PC-9 (cell line): ENCODE data around the gene PRR35. TPM values are rescaled to one million over a fixed set of nuclear protein-coding genes. Genes with fewer than 3 reads are reported as not detected.

Source experiments
- BruUV-seq: library from RNA; stranded (reverse); fragments of 400-500 nt; replicated peaks from 2 replicates; lab custom pipeline; 2021; lab: Mats Ljungman, UMichigan
- CTCF ChIA-PET: fragments of 300-600 bp; sonication (Branson Sonifier 250); formaldehyde crosslinking; loops from one replicate; lab custom pipeline; 2022; ENCODE audit warnings: antibody characterized with exemption; lab: Charles Lee
- POLR2A ChIA-PET: fragments of 300-600 bp; sonication (Branson Sonifier 250); formaldehyde crosslinking; loops from one replicate; lab custom pipeline; 2022; ENCODE audit warnings: antibody characterized with exemption; ENCODE audit not compliant: unreplicated experiment; lab: Charles Lee
- DNase-seq, 2 experiments: peaks; one replicate each; pipeline versions ENCODE4 v3.0.0 to v3.0.0-alpha.2; 2015 to 2022; ENCODE audit warnings: mixed read lengths in 1 of 2
- H2AFZ ChIP-seq: fragments of 200-600 bp; sonication (generic); 2 replicates; pipeline ENCODE4 v1.8.1; 2017; ENCODE audit warnings: antibody characterized with exemption
- H3F3A ChIP-seq: fragments of 200-600 bp; sonication (generic); 2 replicates; pipeline ENCODE4 v1.8.1; 2017; ENCODE audit warnings: antibody characterized with exemption, mild to moderate bottlenecking, low read depth; ENCODE audit not compliant: insufficient read depth
- H3K27ac ChIP-seq: fragments of 200-600 bp; sonication (generic); 2 replicates; pipeline ENCODE4 v1.6.1; 2016; ENCODE audit warnings: mixed run types
- H3K27me3 ChIP-seq: fragments of 200-600 bp; sonication (generic); 2 replicates; pipeline ENCODE4 v1.6.1; 2016; ENCODE audit warnings: low read depth, mixed run types; ENCODE audit not compliant: insufficient read depth
- H3K36me3 ChIP-seq: fragments of 200-600 bp; sonication (generic); 2 replicates; pipeline ENCODE4 v1.6.1; 2016; ENCODE audit warnings: low read depth, mixed run types
- H3K4me1 ChIP-seq: fragments of 200-600 bp; sonication (generic); replicated peaks from 2 replicates; pipeline ENCODE4 v1.6.1; 2016; ENCODE audit warnings: mixed run types; ENCODE audit not compliant: insufficient read depth
- H3K4me2 ChIP-seq: fragments of 200-600 bp; sonication (generic); 2 replicates; pipeline ENCODE4 v1.6.1; 2017; ENCODE audit warnings: mixed run types
- H3K4me3 ChIP-seq: fragments of 200-600 bp; sonication (generic); 2 replicates; pipeline ENCODE4 v1.6.1; 2016; ENCODE audit warnings: mixed run types
- H3K79me2 ChIP-seq: fragments of 200-600 bp; sonication (generic); 2 replicates; pipeline ENCODE4 v1.6.1; 2017; ENCODE audit warnings: low read depth, mixed run types
- H3K9me2 ChIP-seq: fragments of 200-600 bp; sonication (generic); 2 replicates; pipeline ENCODE4 v1.8.1; 2017; ENCODE audit warnings: mild to moderate bottlenecking; ENCODE audit not compliant: insufficient read depth
- H3K9me3 ChIP-seq: fragments of 200-600 bp; sonication (generic); 2 replicates; pipeline ENCODE4 v1.8.1; 2016; ENCODE audit warnings: low read depth; ENCODE audit not compliant: insufficient read depth
- H4K20me1 ChIP-seq: fragments of 200-600 bp; sonication (generic); 2 replicates; pipeline ENCODE4 v1.8.1; 2017; ENCODE audit not compliant: insufficient read depth
- CTCF ChIP-seq: fragments of 200-600 bp; sonication (generic); conservative IDR thresholded peaks from 2 replicates; pipeline ENCODE4 v1.6.1; 2017; ENCODE audit warnings: mixed run types, antibody characterized with exemption, mild to moderate bottlenecking, moderate library complexity
- EZH2 ChIP-seq: fragments of 200-600 bp; sonication (generic); IDR thresholded peaks from 2 replicates; pipeline ENCODE4 v1.8.0; 2017; ENCODE audit warnings: antibody characterized with exemption, low read depth
- intact Hi-C: fragments of 100-400 bp; cut with micrococcal nuclease; formaldehyde crosslinking; loops from one replicate; pipeline ENCODE4 v1.10.0; 2022; ENCODE audit not compliant: unreplicated experiment
- total RNA-seq: library from RNA; stranded (reverse); gene quantifications from 2 replicates; pipeline ENCODE4 v1.2.3, GENCODE V29; 2021

The PRR35 gene
- total RNA-seq, 1 experiment from 2014 or later: not detected

GRCh38 chr16:580946-581498, 20.8 kb downstream of the PRR35 start:
- H4K20me1 ChIP-seq: no peaks in the 10 kb centered on the region; the same call in 1 of the 2 replicates
- TF ChIP-seq EZH2 (no peak), CTCF (no peak)
- H3K27me3 ChIP-seq: no peaks in the 10 kb centered on the region
- H3K79me2 ChIP-seq: no peaks in the 10 kb centered on the region
- no TSS peak for BruUV-seq
- no peak for DNase-seq
- intact Hi-C loops: no loop called here
- H3K4me1 ChIP-seq: no peaks in the 10 kb centered on the region
- no peak overlapping the region for H2AFZ ChIP-seq
- H3F3A ChIP-seq: no peaks in the 10 kb centered on the region; the same call in 1 of the 2 replicates
- CTCF ChIA-PET: no interaction called here
- no peak overlapping the region for H3K4me3 ChIP-seq
- H3K4me2 ChIP-seq: no peak overlapping the region
- no peaks in the 10 kb centered on the region for H3K9me2 ChIP-seq
- no peaks in the 10 kb centered on the region for H3K36me3 ChIP-seq
- no peak overlapping the region for H3K27ac ChIP-seq
- no peaks in the 10 kb centered on the region for H3K9me3 ChIP-seq
- POLR2A ChIA-PET: no interaction called here

- intact Hi-C loops: no loop called here
- Histone ChIP-seq H3K36me3 (no peaks in the 10 kb centered on the region), H3K9me3 (no peaks in the 10 kb centered on the region), H3K4me1 (no peaks in the 10 kb centered on the region), H2AFZ (no peak overlapping the region), H3K4me3 (no peak overlapping the region), H3K27ac (no peak overlapping the region), H4K20me1 (no peaks in the 10 kb centered on the region; the same call in none of the 2 replicates), H3K27me3 (no peaks in the 10 kb centered on the region), H3F3A (peaks cover under 1% of the 10 kb centered on the region; the same call in 1 of the 2 replicates), H3K79me2 (peaks cover 4% of the 10 kb centered on the region; the same call in 1 of the 2 replicates), H3K4me2 (no peak overlapping the region), H3K9me2 (no peaks in the 10 kb centered on the region)
- ChIA-PET CTCF (no interaction called here), POLR2A (no interaction called here)
- TF ChIP-seq EZH2 (no peak), CTCF (no peak)
- no peak for DNase-seq
- no TSS peak for BruUV-seq
Observed at GRCh38 chr16:582218-582613, 22.0 kb downstream of the PRR35 start.

GRCh38 chr16:582614-583331, 22.6 kb downstream of the PRR35 start:
- H3F3A ChIP-seq: peaks cover 6% of the 10 kb centered on the region; the same call in 1 of the 2 replicates
- CTCF ChIA-PET: no interaction called here
- H3K27me3 ChIP-seq: no peaks in the 10 kb centered on the region
- POLR2A ChIA-PET: no interaction called here
- H3K27ac ChIP-seq: no peak overlapping the region
- no peaks in the 10 kb centered on the region for H3K9me2 ChIP-seq
- intact Hi-C loops: no loop called here
- peaks cover 10% of the 10 kb centered on the region for H3K79me2 ChIP-seq
- no peak for DNase-seq
- H3K4me3 ChIP-seq: no peak overlapping the region
- H3K36me3 ChIP-seq: no peaks in the 10 kb centered on the region
- BruUV-seq: no TSS peak
- no peak overlapping the region for H2AFZ ChIP-seq
- no peaks in the 10 kb centered on the region for H3K9me3 ChIP-seq
- H3K4me1 ChIP-seq: peaks cover 3% of the 10 kb centered on the region
- no peak overlapping the region for H3K4me2 ChIP-seq
- no peaks in the 10 kb centered on the region; the same call in none of the 2 replicates for H4K20me1 ChIP-seq
- TF ChIP-seq EZH2: no peak
- 0 out of 2 replicates have a peak, but pooled peaks have one; percentile 19 for TF ChIP-seq CTCF
